GM12878 (cell line): Measurements from ENCODE around the gene ZWILCH. TPM values are rescaled to one million over a fixed set of nuclear protein-coding genes. Genes with fewer than 3 reads are reported as not detected.

Experiments used
- ATAC-seq: fragments of 200-7000 bp; cut with Tn5 transposase; 3 replicates; pipeline ENCODE4 v1.9.1; 2020; ENCODE audit warnings: mild to moderate bottlenecking, moderate library complexity
- BruUV-seq: library from RNA; stranded (reverse); fragments of 400-500 nt; replicated peaks from 2 replicates; lab custom pipeline; 2021; lab: Mats Ljungman, UMichigan
- CTCF ChIA-PET: fragments of 300-600 bp; sonication (Branson Sonifier 250); formaldehyde crosslinking; extraction: SDS; loops from one replicate; lab custom pipeline; 2021; ENCODE audit warnings: inconsistent platforms; lab: Yijun Ruan, JAX
- POLR2A ChIA-PET: fragments of 350-600 bp; formaldehyde crosslinking; extraction: SDS; loops from one replicate; lab custom pipeline; 2021; ENCODE audit warnings: inconsistent platforms; lab: Charles Lee
- RAD21 ChIA-PET: fragments of 300-600 bp; sonication (Branson Sonifier 250); formaldehyde crosslinking; loops from one replicate; lab custom pipeline; 2023; ENCODE audit warnings: antibody characterized with exemption; ENCODE audit not compliant: unreplicated experiment; lab: Charles Lee
- SMC1A ChIA-PET: fragments of 300-600 bp; sonication (Branson Sonifier 250); formaldehyde crosslinking; loops from one replicate; lab custom pipeline; 2023; ENCODE audit not compliant: unreplicated experiment, uncharacterized antibody; lab: Charles Lee
- DNase-seq: peaks from one replicate; pipeline ENCODE4 v3.0.0-alpha.2; 2011; ENCODE audit warnings: low read depth, low spot score
- FAIRE-seq: peaks from 3 replicates; lab custom pipeline; 2011; peaks lifted over from hg19 to GRCh38; lab: Jason Lieb, UNC
- H2AFZ ChIP-seq: 2 replicates; pipeline ENCODE4 v1.6.0; 2011; ENCODE audit warnings: low read depth, low read length, control low read depth; ENCODE audit not compliant: control insufficient read depth
- H3K27ac ChIP-seq: 2 replicates; pipeline ENCODE4 v1.5.1; 2011; ENCODE audit warnings: control low read depth; ENCODE audit not compliant: control insufficient read depth, insufficient read depth
- H3K27me3 ChIP-seq, 2 experiments: replicated peaks in 1 of 2; 2 replicates each; pipeline versions ENCODE4 v1.6.0 to v1.6.1; 2011; ENCODE audit warnings: low read length in 1 of 2; ENCODE audit not compliant: control insufficient read depth in 2 of 2, insufficient read depth in 2 of 2
- H3K36me3 ChIP-seq, 2 experiments: 2 replicates each; pipeline ENCODE4 v1.5.1; 2011; ENCODE audit warnings: low read length in 1 of 2; ENCODE audit not compliant: control insufficient read depth in 2 of 2, insufficient read depth in 2 of 2
- H3K4me1 ChIP-seq: 2 replicates; pipeline ENCODE4 v1.6.1; 2011; ENCODE audit warnings: mild to moderate bottlenecking, low read length, moderate library complexity, mixed read lengths; ENCODE audit not compliant: control insufficient read depth, insufficient read depth
- H3K4me2 ChIP-seq: 2 replicates; pipeline ENCODE4 v1.6.0; 2011; ENCODE audit warnings: control low read depth; ENCODE audit not compliant: control insufficient read depth, insufficient read depth
- H3K4me3 ChIP-seq: fragments of 200-600 bp; sonication (generic); 2 replicates; pipeline ENCODE4 v1.5.1; 2016
- H3K79me2 ChIP-seq: 2 replicates; pipeline ENCODE4 v1.6.0; 2011; ENCODE audit warnings: low read length; ENCODE audit not compliant: control insufficient read depth, insufficient read depth
- H3K9ac ChIP-seq: 2 replicates; pipeline ENCODE4 v1.8.0; 2011; ENCODE audit warnings: low read length, control low read depth, mixed read lengths; ENCODE audit not compliant: control insufficient read depth, insufficient read depth
- H3K9me3 ChIP-seq: replicated peaks from 3 replicates; pipeline ENCODE4 v1.5.1; 2011; ENCODE audit warnings: mild to moderate bottlenecking, low read length; ENCODE audit not compliant: control insufficient read depth, insufficient read depth
- H4K20me1 ChIP-seq: 2 replicates; pipeline ENCODE4 v1.6.0; 2011; ENCODE audit not compliant: control insufficient read depth, insufficient read depth
- CHD4 ChIP-seq: fragments of 200-600 bp; sonication (generic); IDR thresholded peaks from 2 replicates; pipeline ENCODE4 v1.6.1; 2016; ENCODE audit warnings: mild to moderate bottlenecking
- CTCF ChIP-seq, 3 experiments: IDR thresholded peaks in 2 of 3; conservative IDR thresholded peaks in 1 of 3; 2 replicates each; pipeline ENCODE4 v1.5.1; 2011; ENCODE audit warnings: low read depth in 3 of 3, low read length in 3 of 3, mild to moderate bottlenecking in 3 of 3, control low read depth in 2 of 3, moderate library complexity in 2 of 3, inconsistent platforms in 1 of 3, mixed read lengths in 1 of 3; ENCODE audit not compliant: control insufficient read depth in 2 of 3, insufficient read depth in 1 of 3; ENCODE audit errors: extremely low read depth in 1 of 3
- REST ChIP-seq: IDR thresholded peaks from 2 replicates; pipeline ENCODE4 v1.6.1; 2012; ENCODE audit warnings: mild to moderate bottlenecking, low read depth, low read length
- YBX1 ChIP-seq: fragments of 450-650 bp; IDR thresholded peaks from 2 replicates; pipeline ENCODE4 v1.6.1; 2016; ENCODE audit warnings: antibody characterized with exemption
- ZNF384 ChIP-seq: IDR thresholded peaks from 2 replicates; pipeline ENCODE4 v1.6.1; 2012; ENCODE audit warnings: low read depth, mild to moderate bottlenecking, low read length, improper control_type of control experiment, borderline replicate concordance
- WGBS: methylation state at CpG from one replicate; pipeline ENCODE4 v1.1.6; 2016; ENCODE audit warnings: low lambda C conversion rate; ENCODE audit not compliant: insufficient replicate concordance, insufficient coverage; ENCODE audit errors: missing lambda C conversion rate; 5-methylcytosine and 5-hydroxymethylcytosine counted together
- in situ Hi-C: fragments of 300-500 bp; cut with MboI; formaldehyde crosslinking; loops from 9 replicates; pipeline ENCODE4 v1.14.3; 2018; ENCODE audit warnings: mixed read lengths
- intact Hi-C: fragments of 100-400 bp; cut with micrococcal nuclease; formaldehyde crosslinking; loops from one replicate; pipeline ENCODE4 v1.14.2; 2022; ENCODE audit not compliant: unreplicated experiment
- polyA plus RNA-seq, 11 experiments: library from polyadenylated mRNA; depleted of rRNA in 4 of 11; unstranded in 6 of 11; stranded (reverse) in 5 of 11; fragments of >200 nt; fragmentation: Nextera tagmentation in 4 of 11; fragmentation: Illumina TruSeq in 1 of 11; extraction: Ambion mirVana in 4 of 11; extraction: Trizol in 1 of 11; gene quantifications; 1 replicate in 1 of 11; 2 replicates in 10 of 11; pipeline versions ENCODE4 v1.2.1 to v1.2.3, GENCODE V29; 2011 to 2016; ENCODE audit warnings: inconsistent platforms in 2 of 11, missing spikeins in 2 of 11, low read depth in 1 of 11
- total RNA-seq, 4 experiments: library from RNA; depleted of rRNA in 3 of 4; stranded (reverse); fragments of >200 nt in 3 of 4; fragmentation: Illumina TruSeq in 1 of 4; extraction: Trizol in 1 of 4; gene quantifications; 2 replicates each; pipeline versions ENCODE4 v1.2.1 to v1.2.3, GENCODE V29; 2013 to 2021

ZWILCH gene
- total and polyA plus RNA-seq, 10 of the 15 experiments (the other 5 are each of a cell fraction or from before 2014, with no cell fraction given): 15.6 to 73.9 (median 32.4) TPM

GRCh38 chr15:66588537-66588936 lies 83.4 kb downstream of the ZWILCH start:
- peak; percentile 84 for ATAC-seq

More at GRCh38 chr15:66588537-66588936, 83.4 kb downstream of the ZWILCH start:
- 13% methylated on average over 5 of the region's 5 CpGs for WGBS
- H3K4me3 ChIP-seq: no peak overlapping the region
- H3K27me3 ChIP-seq: peaks cover 0 to 2% of the 10 kb centered on the region in 2 experiments; a peak in 2 of 4 replicates
- CTCF ChIA-PET: interaction anchor here (1.0 kb wide), 1 partner anchor 263 kb away, joined by 3 read pairs; no protein-coding TSS in a partner anchor
- no peaks in the 10 kb centered on the region for H3K4me1 ChIP-seq
- in situ Hi-C loops (no loop called here), intact Hi-C loops (no loop called here)
- H3K79me2 ChIP-seq: no peaks in the 10 kb centered on the region
- POLR2A ChIA-PET: no interaction called here
- H4K20me1 ChIP-seq: no peaks in the 10 kb centered on the region
- no peak overlapping the region for H3K4me2 ChIP-seq
- H3K9me3 ChIP-seq: no peaks in the 10 kb centered on the region
- SMC1A ChIA-PET: no interaction called here
- no peak for DNase-seq
- H2AFZ ChIP-seq: no peak overlapping the region
- H3K36me3 ChIP-seq: no peaks in the 10 kb centered on the region
- no TSS peak for BruUV-seq
- no peak for FAIRE-seq
- no peak overlapping the region for H3K9ac ChIP-seq
- RAD21 ChIA-PET: no interaction called here
- no peak overlapping the region for H3K27ac ChIP-seq
- no peak for TF ChIP-seq ZNF384
- TF ChIP-seq CHD4: no peak
- peak; percentile 15 to 48 (median 39); a peak in 4 of 6 replicates for TF ChIP-seq CTCF (IDR thresholded peaks at IDR 0.05 in 2 of 3, conservative IDR thresholded peaks at IDR 0.05 in 1 of 3; ENCODE audit: control insufficient read depth in 2 of 3, extremely low read depth in 1 of 3, insufficient read depth in 1 of 3, low read depth in 3 of 3, low read length in 3 of 3)
- TF ChIP-seq REST: no peak
- no peak for TF ChIP-seq YBX1
